ENCODE data around the gene MYO9B. TPM values are rescaled to one million over a fixed set of nuclear protein-coding genes. Genes with fewer than 3 reads are reported as not detected.

The MYO9B gene
- total RNA-seq, 1 experiment from 2014 or later, result 58.6 TPM

GRCh38 chr19:17036640-17037039 is 38.9 kb upstream of the MYO9B start:
- no peak for DNase-seq
- no CpG with 5 or more reads among the region's 4 CpGs for WGBS (ENCODE audit: extremely low coverage, insufficient read length, low lambda C conversion rate)
- TF ChIP-seq, protein P1, sequence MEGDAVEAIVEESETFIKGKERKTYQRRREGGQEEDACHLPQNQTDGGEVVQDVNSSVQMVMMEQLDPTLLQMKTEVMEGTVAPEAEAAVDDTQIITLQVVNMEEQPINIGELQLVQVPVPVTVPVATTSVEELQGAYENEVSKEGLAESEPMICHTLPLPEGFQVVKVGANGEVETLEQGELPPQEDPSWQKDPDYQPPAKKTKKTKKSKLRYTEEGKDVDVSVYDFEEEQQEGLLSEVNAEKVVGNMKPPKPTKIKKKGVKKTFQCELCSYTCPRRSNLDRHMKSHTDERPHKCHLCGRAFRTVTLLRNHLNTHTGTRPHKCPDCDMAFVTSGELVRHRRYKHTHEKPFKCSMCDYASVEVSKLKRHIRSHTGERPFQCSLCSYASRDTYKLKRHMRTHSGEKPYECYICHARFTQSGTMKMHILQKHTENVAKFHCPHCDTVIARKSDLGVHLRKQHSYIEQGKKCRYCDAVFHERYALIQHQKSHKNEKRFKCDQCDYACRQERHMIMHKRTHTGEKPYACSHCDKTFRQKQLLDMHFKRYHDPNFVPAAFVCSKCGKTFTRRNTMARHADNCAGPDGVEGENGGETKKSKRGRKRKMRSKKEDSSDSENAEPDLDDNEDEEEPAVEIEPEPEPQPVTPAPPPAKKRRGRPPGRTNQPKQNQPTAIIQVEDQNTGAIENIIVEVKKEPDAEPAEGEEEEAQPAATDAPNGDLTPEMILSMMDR (conservative IDR thresholded peaks at IDR 0.05), result no peak
- no peak overlapping the region for H3K56ac ChIP-seq (ENCODE audit: insufficient read length, low read depth, low read length)
- no peaks in the 10 kb centered on the region for H3K79me2 ChIP-seq (ENCODE audit: insufficient read depth, low read length)
- H2AFZ ChIP-seq (ENCODE audit: low read length), result no peak overlapping the region
- no peak overlapping the region for H3K4ac ChIP-seq (ENCODE audit: low read depth, low read length)
- H4K91ac ChIP-seq (ENCODE audit: insufficient read length, low read depth, low read length), result no peak overlapping the region
- no peak overlapping the region for H3K18ac ChIP-seq (ENCODE audit: insufficient read length, low read depth, low read length)
- H3K36me3 Mint-ChIP-seq (ENCODE audit: insufficient read depth in 1 of 3, low read depth in 3 of 3), result no peaks in the 10 kb centered on the region
- no peaks in the 10 kb centered on the region for H3K9me3 Mint-ChIP-seq
- H3K27me3 Mint-ChIP-seq (ENCODE audit: low read depth), result peaks cover 3% of the 10 kb centered on the region
- H3K27me3 ChIP-seq (ENCODE audit: insufficient read depth, low read length), result no peaks in the 10 kb centered on the region
- no peak overlapping the region for H2AK5ac ChIP-seq (ENCODE audit: insufficient read length, low read length)
- H3T11ph ChIP-seq (ENCODE audit: low read length), result no peak overlapping the region
- no peaks in the 10 kb centered on the region for H3K4me1 ChIP-seq (ENCODE audit: insufficient read depth, low read length)
- no peaks in the 10 kb centered on the region for H4K20me1 ChIP-seq (ENCODE audit: control insufficient read depth, insufficient read depth, insufficient read length)
- no peak overlapping the region for H3K4me3 Mint-ChIP-seq
- H3K23ac ChIP-seq (ENCODE audit: insufficient read length, low read depth, low read length), result no peak overlapping the region
- H3K27ac ChIP-seq (ENCODE audit: insufficient read length, low read depth, low read length), result no peak overlapping the region
- peaks cover 1% of the 10 kb centered on the region in 2 experiments; a peak in 2 of 4 replicates for H3K4me1 Mint-ChIP-seq
- no peak overlapping the region for H3K4me2 ChIP-seq (ENCODE audit: insufficient read depth, insufficient read length, low read length)
- no peak overlapping the region for H2BK120ac ChIP-seq (ENCODE audit: low read depth, low read length, poor library complexity, severe bottlenecking)
- no peak overlapping the region for H4K8ac ChIP-seq (replicated peaks; ENCODE audit: insufficient read length, low read depth, low read length)
- H3K23me2 ChIP-seq (ENCODE audit: insufficient read length, low read depth, low read length, poor library complexity, severe bottlenecking), result no peaks in the 10 kb centered on the region
- no peak overlapping the region for H2BK15ac ChIP-seq (ENCODE audit: low read depth, low read length)
- H4K5ac ChIP-seq (ENCODE audit: insufficient read length, low read depth, low read length), result no peak overlapping the region
- H2BK12ac ChIP-seq (ENCODE audit: insufficient read length, low read depth, low read length), result no peak overlapping the region
- no peaks in the 10 kb centered on the region for H3K79me1 ChIP-seq (ENCODE audit: insufficient read depth, low read depth, low read length, poor library complexity, severe bottlenecking)
- H3K9ac ChIP-seq (ENCODE audit: extremely low read depth, insufficient read length, low read length), result no peak overlapping the region
- no peak overlapping the region; a peak in 1 of 7 replicates for H3K27ac Mint-ChIP-seq
- H3K9me3 ChIP-seq (ENCODE audit: control insufficient read depth, low read depth, low read length), result no peaks in the 10 kb centered on the region
- no peak overlapping the region for H2BK5ac ChIP-seq (ENCODE audit: insufficient read length, low read length)
- no peak overlapping the region for H3K14ac ChIP-seq (ENCODE audit: insufficient read depth, low read length)
- H2BK20ac ChIP-seq (ENCODE audit: low read depth, low read length, poor library complexity, severe bottlenecking), result no peak overlapping the region
